ENCODE results near the gene WHRN. TPM values are rescaled to one million over a fixed set of nuclear protein-coding genes. Genes with fewer than 3 reads are reported as not detected.

The WHRN gene
- total RNA-seq, 1 donor from 2014 or later = 1.1 TPM

DNA sequence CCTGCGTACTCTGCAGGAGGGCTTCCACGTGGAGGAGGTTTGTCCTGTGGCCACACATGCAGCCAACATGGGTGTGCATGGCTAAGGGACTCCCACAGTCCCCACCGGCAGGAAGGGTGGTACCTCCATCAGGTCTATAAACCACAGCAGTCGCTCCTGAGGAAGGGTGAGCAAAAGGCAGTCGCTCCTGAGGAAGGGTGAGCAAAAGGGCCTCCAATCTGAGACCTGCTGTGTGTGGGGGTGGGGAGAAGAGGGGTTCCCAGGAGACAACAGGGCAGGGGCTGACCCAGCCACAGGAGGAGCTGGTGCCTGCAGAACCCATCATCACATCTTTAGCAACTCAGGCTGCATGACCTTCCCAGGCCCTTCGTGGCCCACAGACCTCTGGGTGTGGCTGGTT is 87.2 kb downstream of the WHRN start:
- H3K9ac ChIP-seq = no peak overlapping the region
- no peak for DNase-seq (ENCODE audit: low spot score)
- no peaks in the 10 kb centered on the region for H4K20me1 ChIP-seq (ENCODE audit: low read depth)
- H3K36me3 ChIP-seq = no peaks in the 10 kb centered on the region
- no peak overlapping the region for H2AFZ ChIP-seq (replicated peaks)
- Mint-ChIP-seq H3K27ac (peak overlapping the region; percentile 77), H3K36me3 (peaks cover 2% of the 10 kb centered on the region), H3K4me1 (peaks cover 36% of the 10 kb centered on the region), H3K9me3 (no peaks in the 10 kb centered on the region), H3K4me3 (no peak overlapping the region), H3K27me3 (ENCODE audit: insufficient read depth, low read depth) (peaks cover 4% of the 10 kb centered on the region)
- no peaks in the 10 kb centered on the region for H3K27me3 ChIP-seq
- H3K9me3 ChIP-seq (ENCODE audit: low read depth) = no peaks in the 10 kb centered on the region
- TF ChIP-seq EZH2 (IDR thresholded peaks at IDR 0.05) = no peak
- TF ChIP-seq EZH2phosphoT487 (IDR thresholded peaks at IDR 0.05) = no peak
- TF ChIP-seq, protein P1, sequence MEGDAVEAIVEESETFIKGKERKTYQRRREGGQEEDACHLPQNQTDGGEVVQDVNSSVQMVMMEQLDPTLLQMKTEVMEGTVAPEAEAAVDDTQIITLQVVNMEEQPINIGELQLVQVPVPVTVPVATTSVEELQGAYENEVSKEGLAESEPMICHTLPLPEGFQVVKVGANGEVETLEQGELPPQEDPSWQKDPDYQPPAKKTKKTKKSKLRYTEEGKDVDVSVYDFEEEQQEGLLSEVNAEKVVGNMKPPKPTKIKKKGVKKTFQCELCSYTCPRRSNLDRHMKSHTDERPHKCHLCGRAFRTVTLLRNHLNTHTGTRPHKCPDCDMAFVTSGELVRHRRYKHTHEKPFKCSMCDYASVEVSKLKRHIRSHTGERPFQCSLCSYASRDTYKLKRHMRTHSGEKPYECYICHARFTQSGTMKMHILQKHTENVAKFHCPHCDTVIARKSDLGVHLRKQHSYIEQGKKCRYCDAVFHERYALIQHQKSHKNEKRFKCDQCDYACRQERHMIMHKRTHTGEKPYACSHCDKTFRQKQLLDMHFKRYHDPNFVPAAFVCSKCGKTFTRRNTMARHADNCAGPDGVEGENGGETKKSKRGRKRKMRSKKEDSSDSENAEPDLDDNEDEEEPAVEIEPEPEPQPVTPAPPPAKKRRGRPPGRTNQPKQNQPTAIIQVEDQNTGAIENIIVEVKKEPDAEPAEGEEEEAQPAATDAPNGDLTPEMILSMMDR (IDR thresholded peaks at IDR 0.05) = no peak
- no peak overlapping the region for H3K4me2 ChIP-seq
- H3K79me2 ChIP-seq (ENCODE audit: low read depth) = no peaks in the 10 kb centered on the region
- peaks cover 19% of the 10 kb centered on the region for H3K4me1 ChIP-seq
- H3K4me3 ChIP-seq = no peak overlapping the region
- H3F3A ChIP-seq (ENCODE audit: low read depth) = no peaks in the 10 kb centered on the region
- H3K27ac ChIP-seq = no peak overlapping the region

DNA sequence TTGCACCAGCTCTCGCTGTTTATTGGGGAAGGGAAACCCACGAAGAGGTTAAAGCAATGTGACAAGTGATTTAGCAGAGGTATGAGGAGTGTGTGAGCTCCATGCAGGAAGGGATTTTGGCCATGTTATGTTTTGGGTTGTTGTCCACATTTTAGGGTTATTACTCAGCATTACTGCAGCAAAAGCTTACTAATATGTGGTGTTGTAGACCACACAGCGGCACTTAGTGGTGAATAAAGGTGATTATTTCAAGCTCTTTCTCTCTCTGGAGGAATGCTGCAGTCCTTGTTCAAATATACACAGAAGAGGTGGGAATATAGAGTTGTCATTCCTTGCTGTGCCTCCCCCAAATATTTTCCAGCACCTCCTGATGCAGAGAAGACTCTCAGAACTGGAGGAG is 87.8 kb downstream of the WHRN start:
- Mint-ChIP-seq H3K27ac (peak overlapping the region; percentile 77), H3K4me3 (no peak overlapping the region)

DNA sequence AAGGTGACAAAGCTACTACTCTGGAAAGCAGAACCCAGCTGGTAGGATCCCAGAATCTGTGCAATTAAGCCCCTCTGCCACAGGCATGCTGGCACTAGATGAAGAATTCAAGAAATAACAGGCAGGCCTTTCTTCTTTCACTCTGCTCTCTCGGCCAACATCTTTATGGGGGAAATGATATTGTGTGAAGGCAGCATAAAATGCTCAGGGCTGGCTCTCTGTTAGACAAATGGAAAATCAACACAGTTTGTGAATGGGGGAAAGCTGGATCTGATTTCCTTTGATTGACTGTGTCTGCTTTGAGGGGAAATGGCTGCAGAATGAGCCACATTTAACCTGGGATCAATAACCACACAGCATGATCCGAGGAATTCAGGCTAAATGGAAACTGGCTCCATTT is 88.4 kb downstream of the WHRN start:
- no peak overlapping the region for H3K27ac ChIP-seq
- H3K27ac Mint-ChIP-seq = no peak overlapping the region
- no peaks in the 10 kb centered on the region for H3K9me3 Mint-ChIP-seq
- no peaks in the 10 kb centered on the region for H3K9me3 ChIP-seq (ENCODE audit: low read depth)
- H3K4me1 Mint-ChIP-seq = peaks cover 43% of the 10 kb centered on the region
- H3K4me3 ChIP-seq = no peak overlapping the region
- no peaks in the 10 kb centered on the region for H3K27me3 ChIP-seq
- DNase-seq (ENCODE audit: low spot score) = peak; percentile 47
- no peaks in the 10 kb centered on the region for H3K36me3 ChIP-seq
- H3K4me2 ChIP-seq = no peak overlapping the region
- TF ChIP-seq, protein P1 (IDR thresholded peaks at IDR 0.05) = no peak
- TF ChIP-seq EZH2phosphoT487 (IDR thresholded peaks at IDR 0.05) (no peak), EZH2 (IDR thresholded peaks at IDR 0.05) (no peak)
- no peak overlapping the region for H3K4me3 Mint-ChIP-seq
- no peaks in the 10 kb centered on the region for H3K79me2 ChIP-seq (ENCODE audit: low read depth)
- H3K4me1 ChIP-seq = peaks cover 22% of the 10 kb centered on the region
- H3F3A ChIP-seq (ENCODE audit: low read depth) = no peaks in the 10 kb centered on the region
- H3K36me3 Mint-ChIP-seq = peaks cover under 1% of the 10 kb centered on the region
- no peaks in the 10 kb centered on the region for H4K20me1 ChIP-seq (ENCODE audit: low read depth)
- no peak overlapping the region for H3K9ac ChIP-seq
- H2AFZ ChIP-seq (replicated peaks) = no peak overlapping the region
- H3K27me3 Mint-ChIP-seq (ENCODE audit: insufficient read depth, low read depth) = peaks cover 4% of the 10 kb centered on the region

More for the DNA sequence above, 87.8 kb downstream of the WHRN start:
- peaks cover 2% of the 10 kb centered on the region for H3K36me3 Mint-ChIP-seq
- Histone ChIP-seq H4K20me1 (ENCODE audit: low read depth) (no peaks in the 10 kb centered on the region), H3K27me3 (no peaks in the 10 kb centered on the region), H3K9ac (no peak overlapping the region), H3K36me3 (no peaks in the 10 kb centered on the region), H2AFZ (replicated peaks) (no peak overlapping the region), H3F3A (ENCODE audit: low read depth) (no peaks in the 10 kb centered on the region), H3K79me2 (ENCODE audit: low read depth) (no peaks in the 10 kb centered on the region), H3K27ac (no peak overlapping the region), H3K4me2 (no peak overlapping the region), H3K4me3 (no peak overlapping the region), H3K4me1 (peaks cover 22% of the 10 kb centered on the region), H3K9me3 (ENCODE audit: low read depth) (no peaks in the 10 kb centered on the region)
- no peaks in the 10 kb centered on the region for H3K9me3 Mint-ChIP-seq
- no peak for DNase-seq (ENCODE audit: low spot score)
- peaks cover 39% of the 10 kb centered on the region for H3K4me1 Mint-ChIP-seq
- H3K27me3 Mint-ChIP-seq (ENCODE audit: insufficient read depth, low read depth) = peaks cover 4% of the 10 kb centered on the region
- TF ChIP-seq EZH2phosphoT487 (IDR thresholded peaks at IDR 0.05) = no peak
- TF ChIP-seq, protein P1 (IDR thresholded peaks at IDR 0.05) = no peak
- no peak for TF ChIP-seq EZH2 (IDR thresholded peaks at IDR 0.05)
